ENCODE data around the gene DOCK8.

- no peak for TF ChIP-seq CTCF (IDR thresholded peaks at IDR 0.05)
- TF ChIP-seq POLR2AphosphoS5 (IDR thresholded peaks at IDR 0.05) = no peak
Measured at GRCh38 chr9:253539-253938, 38.9 kb downstream of the DOCK8 start.
